ENCODE measurements around the gene CORT. TPM values are rescaled to one million over a fixed set of nuclear protein-coding genes. Genes with fewer than 3 reads are reported as not detected.

The CORT gene
- total RNA-seq, 1 donor from 2014 or later = not detected

DNA sequence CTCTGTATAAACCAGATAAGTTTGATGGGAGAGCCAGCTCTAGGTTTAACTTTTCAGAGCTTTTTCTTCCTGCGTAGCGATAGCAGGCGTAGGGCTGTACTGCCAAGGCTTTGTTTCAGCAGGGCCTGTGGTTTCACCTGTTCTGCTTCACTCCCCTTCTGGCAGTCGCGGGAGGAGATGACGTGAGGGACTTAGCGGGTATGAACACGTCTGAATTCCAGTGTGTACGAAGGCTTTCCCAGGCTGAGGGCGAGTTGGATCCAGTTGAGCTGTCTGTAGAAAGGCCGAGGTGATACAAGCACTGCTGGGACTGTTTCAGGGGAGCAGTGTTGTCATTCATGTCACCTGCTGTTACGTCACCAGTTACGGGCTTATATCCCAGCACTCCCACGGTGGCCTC is 46.1 kb downstream of the CORT start:
- Mint-ChIP-seq H3K36me3 (no peaks in the 10 kb centered on the region), H3K27me3 (no peaks in the 10 kb centered on the region), H3K27ac (peak overlapping the region; percentile 91), H3K4me3 (no peak overlapping the region), H3K9me3 (no peaks in the 10 kb centered on the region), H3K4me1 (ENCODE audit: unreplicated experiment) (peaks cover 19% of the 10 kb centered on the region)
- no peak for DNase-seq (ENCODE audit: extremely low spot score, unreplicated experiment)
- no peak for TF ChIP-seq CTCF (conservative IDR thresholded peaks at IDR 0.05)

- no peaks in the 10 kb centered on the region for H3K36me3 Mint-ChIP-seq
- no peaks in the 10 kb centered on the region for H3K27me3 Mint-ChIP-seq
- DNase-seq (ENCODE audit: extremely low spot score, unreplicated experiment) = no peak
- no peaks in the 10 kb centered on the region for H3K9me3 Mint-ChIP-seq
- H3K4me1 Mint-ChIP-seq (ENCODE audit: unreplicated experiment) = peaks cover 22% of the 10 kb centered on the region
- no peak for TF ChIP-seq CTCF (conservative IDR thresholded peaks at IDR 0.05)
- H3K4me3 Mint-ChIP-seq = no peak overlapping the region
- no peak overlapping the region for H3K27ac Mint-ChIP-seq
Observed at GRCh38 chr1:10497109-10497508, 47.3 kb downstream of the CORT start.

- DNase-seq (ENCODE audit: extremely low spot score, unreplicated experiment) = no peak
- H3K27me3 Mint-ChIP-seq = no peaks in the 10 kb centered on the region
- H3K4me3 Mint-ChIP-seq = no peak overlapping the region
- peaks cover 24% of the 10 kb centered on the region for H3K4me1 Mint-ChIP-seq (ENCODE audit: unreplicated experiment)
- H3K27ac Mint-ChIP-seq = no peak overlapping the region
- H3K9me3 Mint-ChIP-seq = no peaks in the 10 kb centered on the region
- H3K36me3 Mint-ChIP-seq = no peaks in the 10 kb centered on the region
- no peak for TF ChIP-seq CTCF (conservative IDR thresholded peaks at IDR 0.05)
Observed at GRCh38 chr1:10498231-10498630, 48.4 kb downstream of the CORT start.

Other genes starting within 250 kb of the CORT start
- 50.3 and 64.3 TPM in 2 replicates for gene KIF1B, start 239.5 kb upstream of the CORT start, total RNA-seq (ENCODE audit: low replicate concordance)
- gene PGD, start 51.0 kb upstream of the CORT start, total RNA-seq (ENCODE audit: low replicate concordance) = 294 and 366 TPM in 2 replicates
- gene CENPS, start 19.6 kb upstream of the CORT start, total RNA-seq (ENCODE audit: low replicate concordance) = 17.8 and 24.7 TPM in 2 replicates
- gene DFFA, start 22.5 kb downstream of the CORT start, total RNA-seq (ENCODE audit: low replicate concordance) = 41.6 and 52.8 TPM in 2 replicates
- 22.5 and 25.3 TPM in 2 replicates for gene PEX14, start 24.9 kb downstream of the CORT start, total RNA-seq (ENCODE audit: low replicate concordance)

Measured in type B pancreatic cell (in vitro differentiated cells).